ENCODE data around the gene PBLD. TPM values are rescaled to one million over a fixed set of nuclear protein-coding genes. Genes with fewer than 3 reads are reported as not detected.

The PBLD gene
- total and polyA plus RNA-seq, 7 donors: 0.77 to 2.9 (median 1.9) TPM

- intact Hi-C loops (cut with DNase I): loop anchor here (10.0 kb wide), 1 partner anchor 258 kb away; the partner anchor contains the start of gene HERC4 (in 2 of the 2)
- no peak for TF ChIP-seq CTCF (IDR thresholded peaks at IDR 0.05)
- DNase-seq (no peak), ATAC-seq (no peak)
- H3K36me3 ChIP-seq (ENCODE audit: insufficient read depth in 1 of 2, low read depth in 1 of 2): peaks cover 0 to under 1% of the 10 kb centered on the region in 2 donors
- H3K27ac ChIP-seq: peak overlapping the region; percentile 95
- WGBS, 3 donors: 0 to 2% (median 1%) methylated on average over 10 of the region's 10 CpGs
- no peaks in the 10 kb centered on the region for H3K27me3 ChIP-seq (ENCODE audit: insufficient read depth in 3 of 3, low read length in 2 of 3)
- H3K9me3 ChIP-seq: no peaks in the 10 kb centered on the region
- peak overlapping the region; percentile 93 for H3K4me3 ChIP-seq
- peaks cover 41% of the 10 kb centered on the region for H3K4me1 ChIP-seq
Measured at GRCh38 chr10:68333058-68333395, 299 bp upstream of the PBLD start.

GRCh38 chr10:68331455-68332258 is 1.1 kb downstream of the PBLD start, which contains the start of gene HNRNPH3:
HNRNPH3 (plus strand) TSS chr10:68332064; CDS start chr10:68337222, 5,158 bp downstream.
- intact Hi-C loops (cut with DNase I): loop anchor here (10.0 kb wide), 1 partner anchor 257 kb away; the partner anchor contains the start of gene HERC4 (in 2 of the 2)

GRCh38 chr10:68330852-68331454 is 1.8 kb downstream of the PBLD start:
- Histone ChIP-seq H3K9me3 (no peaks in the 10 kb centered on the region), H3K4me1 (peaks cover 26% of the 10 kb centered on the region), H3K36me3 (ENCODE audit: insufficient read depth in 1 of 2, low read depth in 1 of 2) (no peaks in the 10 kb centered on the region), H3K27me3 (ENCODE audit: insufficient read depth in 3 of 3, low read length in 2 of 3) (no peaks in the 10 kb centered on the region), H3K27ac (peak overlapping the region; percentile 95), H3K4me3 (peak overlapping the region; percentile 93)
- intact Hi-C loops (cut with DNase I): loop anchor here (10.0 kb wide), 1 partner anchor 256 kb away; the partner anchor contains the start of gene HERC4 (in 2 of the 2)
- no peak for TF ChIP-seq CTCF (IDR thresholded peaks at IDR 0.05)
- ATAC-seq (peak in 1 of 4 donors; percentile 8), DNase-seq (peak; percentile 36 to 60)
- 20 to 33% (median 27%) methylated on average over 29 of the region's 29 CpGs for WGBS, 3 donors

More at GRCh38 chr10:68331455-68332258, 1.1 kb downstream of the PBLD start, which contains the start of gene HNRNPH3:
- Histone ChIP-seq H3K4me3 (peak within 1 kb of the TSS; percentile 93), H3K36me3 (ENCODE audit: insufficient read depth in 1 of 2, low read depth in 1 of 2) (no peaks in the 10 kb centered on the region), H3K27ac (peak within 1 kb of the TSS; percentile 95), H3K4me1 (peaks cover 33% of the 10 kb centered on the region), H3K27me3 (ENCODE audit: insufficient read depth in 3 of 3, low read length in 2 of 3) (no peaks in the 10 kb centered on the region), H3K9me3 (no peaks in the 10 kb centered on the region)
- DNase-seq (peak; percentile 98 to 99), ATAC-seq (peak; percentile 90 to 94 (median 92))
- WGBS, 3 donors: 0 to 1% (median 0%) methylated on average over 68 to 73 of the region's 73 CpGs
- TF ChIP-seq CTCF (IDR thresholded peaks at IDR 0.05): no peak

- intact Hi-C loops (cut with DNase I): loop anchor here in 1 of 2 donors (5.0 kb wide), 1 partner anchor 92 kb away; no protein-coding TSS in a partner anchor
- Histone ChIP-seq H3K9me3 (no peaks in the 10 kb centered on the region), H3K27me3 (ENCODE audit: insufficient read depth in 3 of 3, low read length in 2 of 3) (no peaks in the 10 kb centered on the region), H3K4me1 (peaks cover 11% of the 10 kb centered on the region), H3K36me3 (ENCODE audit: insufficient read depth in 1 of 2, low read depth in 1 of 2) (no peaks in the 10 kb centered on the region), H3K27ac (no peak overlapping the region), H3K4me3 (no peak overlapping the region)
- no peak for TF ChIP-seq CTCF (IDR thresholded peaks at IDR 0.05)
- WGBS, 3 donors: 99 to 100% (median 100%) methylated on average over 1 of the region's 1 CpG
- DNase-seq (no peak), ATAC-seq (no peak)
Measured at GRCh38 chr10:68329506-68329861, 3.2 kb downstream of the PBLD start.

Data from psoas muscle (tissue), 8 donors.